Stimulated activated CD8-positive, alpha-beta memory T cell treated with anti-CD3 and anti-CD28 coated beads, Interleukin-12 subunit alpha, Interleukin-12 subunit beta, amount 100 ng/mL, for 4 hours (primary cell): Measurements from ENCODE around the gene KRT84.

Source experiments
- DNase-seq: peaks from one replicate; pipeline ENCODE4 v3.0.0-alpha.2; 2020; ENCODE audit warnings: low read depth

Gene KRT84

GRCh38 chr12:52342781-52343490 is 42.5 kb downstream of the KRT84 start:
- no peak for DNase-seq

GRCh38 chr12:52341066-52341580 is 44.3 kb downstream of the KRT84 start:
- DNase-seq, result no peak

DNA sequence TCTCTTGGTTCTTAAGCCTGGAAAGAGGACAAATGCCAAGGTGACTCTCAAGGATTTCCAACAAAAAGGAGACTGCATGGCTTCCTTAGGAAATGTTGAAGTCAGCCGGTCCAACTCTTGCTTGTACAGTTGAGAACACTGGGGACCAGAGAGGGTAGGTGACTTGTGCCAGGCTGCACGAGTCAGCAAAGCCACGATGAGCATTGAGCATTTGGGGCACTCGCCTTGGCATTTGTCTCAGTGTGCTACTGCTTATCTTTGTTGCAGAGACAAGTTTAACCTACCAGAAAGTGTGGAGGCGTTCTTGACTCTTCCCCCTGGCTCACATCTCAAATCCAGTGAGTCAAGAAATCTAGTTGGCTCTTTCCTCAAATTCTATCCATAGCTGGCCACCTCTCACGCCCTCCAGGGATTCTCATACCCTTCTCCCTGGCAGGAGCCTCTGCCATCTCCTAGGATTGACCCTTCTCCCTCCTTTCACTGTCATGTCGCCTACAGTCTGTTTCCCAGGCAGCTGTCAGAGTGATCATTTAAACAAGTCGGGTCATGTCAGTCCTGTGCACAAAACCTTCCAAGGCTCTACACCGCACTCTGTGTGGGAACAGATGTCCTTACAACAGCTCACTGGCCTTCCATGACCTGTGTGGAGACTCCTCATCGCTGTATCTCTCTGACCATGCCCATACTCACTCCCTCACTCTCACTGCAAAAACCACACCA is 47.1 kb downstream of the KRT84 start:
- DNase-seq, result no peak

- DNase-seq, result no peak
Measured at GRCh38 chr12:52337054-52337453, 48.4 kb downstream of the KRT84 start.

GRCh38 chr12:52336641-52337040 is 48.8 kb downstream of the KRT84 start:
- DNase-seq, result no peak

GRCh38 chr12:52335598-52336262 is 49.7 kb downstream of the KRT84 start:
- DNase-seq, result no peak

GRCh38 chr12:52334185-52334584 is 51.3 kb downstream of the KRT84 start:
- no peak for DNase-seq

- no peak for DNase-seq
Measured at GRCh38 chr12:52333321-52333720, 52.1 kb downstream of the KRT84 start.

DNA sequence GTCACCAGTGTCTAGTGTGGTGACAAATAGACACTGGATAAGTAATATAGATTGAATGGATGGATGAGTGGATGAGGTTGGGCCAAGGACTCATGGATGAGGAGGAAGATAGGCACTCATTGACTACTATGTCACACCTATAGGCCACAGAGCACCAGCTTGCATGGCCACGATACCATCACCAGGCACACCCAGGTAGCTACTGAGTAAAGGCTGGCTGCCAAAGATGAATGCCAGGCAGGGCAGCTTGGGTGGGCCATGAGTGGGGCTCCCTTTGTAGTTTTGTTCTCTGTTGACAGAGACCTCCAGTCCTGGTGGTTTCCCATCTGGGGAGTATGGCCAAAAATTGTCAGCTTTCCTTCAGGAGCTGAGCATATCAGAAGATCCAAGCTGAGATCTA is 53.1 kb downstream of the KRT84 start:
- no peak for DNase-seq

GRCh38 chr12:52331833-52332232 is 53.6 kb downstream of the KRT84 start:
- no peak for DNase-seq

DNA sequence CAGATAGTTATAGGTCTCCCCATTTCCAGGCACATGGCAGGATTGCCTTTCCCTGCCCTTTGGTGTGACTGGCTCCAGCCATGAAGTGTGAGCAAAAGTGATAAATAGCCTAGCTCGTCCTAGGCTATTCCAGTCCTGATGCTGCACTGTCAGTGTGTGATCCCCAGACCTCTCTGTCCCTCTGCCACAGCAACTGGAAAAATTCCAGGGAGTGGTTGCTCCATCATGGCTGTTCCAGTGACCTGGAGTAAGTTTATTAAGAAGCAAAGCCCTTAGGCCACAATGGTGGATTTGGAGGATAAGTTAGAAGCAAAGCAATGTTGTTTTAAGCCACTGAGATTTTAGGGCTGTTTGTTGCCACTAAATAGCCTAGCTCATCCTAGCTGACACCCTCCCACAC is 54.4 kb downstream of the KRT84 start:
- no peak for DNase-seq

DNA sequence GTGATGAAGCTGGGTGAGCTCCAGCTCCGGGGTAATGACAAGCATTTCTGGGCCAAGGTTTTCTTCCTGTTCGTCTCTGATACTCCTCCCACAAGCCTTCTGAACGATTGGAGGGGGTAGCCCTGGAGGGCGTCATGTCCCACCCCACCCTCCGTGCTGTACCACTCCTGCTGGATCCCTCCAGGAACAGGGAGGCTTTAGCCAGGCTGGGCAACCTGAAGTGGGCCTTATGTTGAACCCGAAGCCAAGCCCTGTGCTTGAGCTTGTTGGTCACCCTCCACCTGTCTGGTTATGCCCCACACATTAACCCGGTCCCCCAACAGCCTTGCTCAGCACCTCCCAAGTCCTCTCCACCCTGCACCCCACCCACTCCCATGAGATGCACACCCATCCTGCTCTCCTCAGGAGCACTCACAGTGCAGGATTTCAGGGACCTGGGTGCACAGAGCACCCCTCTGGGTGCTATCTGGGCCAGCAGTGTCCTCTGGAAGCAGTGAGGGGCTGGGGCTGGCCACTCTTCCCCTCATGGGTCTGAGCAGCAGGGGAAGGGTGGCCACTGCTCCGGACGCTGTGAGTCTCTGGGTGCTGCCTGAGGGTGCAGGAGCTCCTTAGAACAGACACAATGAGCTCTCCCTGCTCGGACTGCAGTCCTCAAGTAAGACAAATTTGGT is 57.5 kb downstream of the KRT84 start:
- no peak for DNase-seq
